Stimulated activated CD4-positive, alpha-beta T cell treated with anti-CD3 and anti-CD28 coated beads, Interleukin-2, amount 100 ng/mL, for 48 hours (primary cell): ENCODE data around the gene VWA3B.
"Not testable (repeated sequence)": the region's sequence is repeated elsewhere in the genome, so short reads cannot be mapped to it uniquely, and the experiment has no call there.

Experiments
- DNase-seq, 2 donors: peaks; one replicate each; pipeline ENCODE4 v3.0.0-alpha.2; 2020

Gene VWA3B

DNA sequence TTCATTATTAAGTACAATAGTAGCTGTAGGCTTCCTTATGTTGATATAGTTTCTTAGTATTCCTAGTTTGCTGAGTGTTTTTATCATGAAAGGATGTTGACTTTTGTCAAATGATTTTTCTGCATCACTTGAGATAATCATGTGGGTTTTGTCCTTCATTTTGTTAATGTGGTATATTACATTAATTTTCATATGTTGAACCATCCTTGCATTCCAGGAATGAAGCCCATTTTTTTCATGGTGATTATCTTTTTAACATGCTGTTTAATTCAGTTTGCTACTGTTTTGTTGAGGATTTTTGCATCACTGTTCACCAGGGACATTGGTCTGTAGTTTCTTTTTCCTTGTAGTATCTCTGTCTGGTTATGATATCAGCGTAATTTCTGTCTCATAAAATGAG, 176.4 kb downstream of the VWA3B start:
- no peak for DNase-seq

DNA sequence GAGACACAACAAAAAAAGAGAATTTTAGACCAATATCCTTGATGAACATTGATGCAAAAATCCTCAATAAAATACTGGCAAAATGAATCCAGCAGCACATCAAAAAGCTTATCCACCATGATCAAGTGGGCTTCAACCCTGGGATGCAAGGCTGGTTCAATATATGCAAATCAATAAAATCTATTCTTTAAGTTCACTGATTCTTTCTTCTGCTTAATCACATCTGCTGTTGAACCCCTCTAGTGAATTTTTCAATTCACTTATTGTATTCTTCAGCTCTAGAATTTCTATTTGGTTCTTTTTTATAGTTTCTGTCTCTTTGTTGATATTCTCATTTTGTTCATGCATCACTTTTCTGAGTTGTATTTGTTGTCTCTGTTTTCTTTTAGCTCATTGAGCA, 181.3 kb downstream of the VWA3B start:
- not testable (repeated sequence) for DNase-seq

DNA sequence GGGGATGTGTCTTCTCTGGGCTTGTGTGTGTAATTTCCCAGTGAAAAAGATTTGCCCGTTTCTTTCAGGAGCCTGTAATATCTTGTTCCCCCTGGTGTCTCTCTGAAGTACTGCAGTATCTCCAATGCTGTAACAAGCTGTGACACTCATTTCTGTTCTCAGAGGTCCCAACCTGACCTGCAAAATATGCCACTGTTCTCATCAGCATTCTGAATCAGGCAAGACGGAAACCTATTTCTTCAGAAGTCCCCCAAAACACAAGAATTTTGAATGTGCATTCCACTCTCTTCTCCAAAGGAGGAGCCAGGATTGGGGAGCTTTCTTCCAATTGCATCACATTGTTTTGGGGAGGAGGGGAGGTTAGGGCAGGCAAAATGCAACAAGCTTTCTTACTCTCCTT, 182.3 kb downstream of the VWA3B start:
- peak; percentile 6 to 22 for DNase-seq

DNA sequence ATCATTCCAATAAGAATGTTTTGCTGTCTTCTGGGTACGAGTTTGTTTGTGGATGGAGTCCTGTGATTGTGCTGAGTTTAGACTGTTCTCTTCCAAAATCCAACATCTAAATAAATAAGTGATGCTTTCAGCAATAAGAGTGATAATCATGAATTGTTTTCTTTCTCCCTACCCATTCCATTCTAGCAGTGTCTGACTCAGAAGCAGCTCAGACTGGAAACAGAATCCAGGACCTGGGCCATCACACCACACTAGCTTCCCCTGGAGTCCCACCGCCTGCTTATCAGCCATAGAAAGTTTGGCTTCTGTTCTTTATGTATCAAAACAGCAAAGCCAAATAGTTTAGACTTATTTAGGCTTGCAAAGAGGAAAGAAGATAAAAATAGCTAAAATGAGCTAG, 182.9 kb downstream of the VWA3B start:
- no peak for DNase-seq

DNA sequence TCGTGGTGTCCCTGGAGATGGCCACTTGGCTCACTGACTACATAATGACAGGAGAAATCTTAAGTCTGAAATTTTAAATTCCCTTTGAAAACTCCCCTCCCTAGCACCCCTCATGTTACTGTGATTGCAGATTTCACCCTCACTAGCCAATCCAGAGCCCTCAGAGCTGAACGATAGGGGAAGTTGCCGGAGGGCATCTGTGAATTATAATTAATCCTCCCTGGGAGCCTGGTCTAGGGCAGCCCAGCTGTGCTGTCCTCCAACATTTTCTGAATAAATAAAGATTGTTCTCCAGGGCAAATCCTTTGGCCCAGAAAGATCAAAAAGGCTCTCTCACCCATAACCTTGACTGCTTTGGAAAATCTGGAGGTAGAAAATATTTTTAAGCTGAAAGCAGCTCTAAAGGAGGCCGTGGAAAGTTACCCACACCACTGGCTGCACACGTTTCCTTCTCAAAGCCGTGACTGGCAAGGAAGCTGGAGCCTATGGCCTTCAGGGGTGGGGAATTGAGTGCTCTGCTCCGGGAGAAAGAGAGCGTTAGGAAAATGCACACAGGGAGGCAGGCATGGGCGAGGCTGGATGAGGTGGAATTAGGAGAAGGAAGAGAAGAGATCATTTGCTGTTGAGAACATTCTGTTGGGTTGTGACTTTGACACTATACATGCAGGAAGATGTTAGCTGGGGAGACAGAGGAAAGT, 190.3 kb downstream of the VWA3B start:
- no peak for DNase-seq

DNA sequence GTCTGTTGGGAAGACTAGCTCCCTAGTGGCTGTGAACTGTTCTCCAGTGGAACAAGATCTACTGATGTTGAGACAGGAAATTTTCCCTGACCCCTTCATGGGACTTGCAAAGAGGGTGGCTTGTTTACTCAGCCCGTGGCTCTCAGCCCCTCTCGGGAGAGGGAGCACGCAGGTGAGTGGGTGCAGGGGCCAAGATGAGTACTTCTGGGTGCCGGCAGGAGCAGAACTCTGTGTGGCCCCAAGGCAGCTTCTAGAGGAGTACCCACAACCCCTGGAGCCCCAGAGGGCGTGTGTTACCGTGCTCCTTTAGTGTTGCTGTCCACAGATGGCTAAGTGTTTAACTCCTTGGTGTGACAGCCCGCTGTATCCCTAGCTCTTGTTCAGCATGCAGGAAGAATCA, 191.1 kb downstream of the VWA3B start:
- no peak for DNase-seq

DNA sequence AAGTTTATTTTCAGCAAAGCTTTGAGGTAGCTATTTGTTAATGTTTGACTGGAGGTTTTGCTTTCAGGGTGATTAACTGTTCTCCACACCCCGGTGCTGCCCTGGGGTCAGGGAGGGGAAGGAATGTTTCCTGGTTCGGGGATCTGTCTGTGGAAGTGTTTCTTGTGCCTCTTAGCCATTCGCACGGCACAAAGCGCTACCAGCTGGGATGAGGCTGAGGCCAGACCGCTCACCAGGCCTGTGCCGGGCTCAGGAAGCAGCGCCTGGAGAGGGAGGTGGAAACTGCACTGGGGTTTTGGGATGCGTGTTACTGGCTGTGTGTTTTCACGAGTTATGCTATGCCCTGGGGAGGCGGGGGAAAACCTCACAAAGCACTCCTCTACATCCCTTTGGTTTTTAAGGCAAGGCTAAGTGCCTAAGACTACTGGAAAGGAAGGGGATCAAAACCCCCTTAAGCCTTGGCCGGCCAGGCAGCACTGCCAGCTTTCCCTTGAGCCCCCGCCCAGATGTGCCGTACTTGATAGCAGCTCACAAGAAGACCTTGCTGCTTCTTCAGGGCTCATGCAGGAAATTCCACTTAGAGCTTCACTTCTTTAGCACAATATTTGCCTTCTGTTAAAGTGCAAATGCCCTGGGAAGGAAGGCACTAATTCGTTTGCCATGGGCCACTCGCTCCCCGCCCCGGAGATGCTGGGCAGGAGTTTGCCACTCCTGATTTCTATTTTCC, 193.6 kb downstream of the VWA3B start:
- DNase-seq = no peak

DNA sequence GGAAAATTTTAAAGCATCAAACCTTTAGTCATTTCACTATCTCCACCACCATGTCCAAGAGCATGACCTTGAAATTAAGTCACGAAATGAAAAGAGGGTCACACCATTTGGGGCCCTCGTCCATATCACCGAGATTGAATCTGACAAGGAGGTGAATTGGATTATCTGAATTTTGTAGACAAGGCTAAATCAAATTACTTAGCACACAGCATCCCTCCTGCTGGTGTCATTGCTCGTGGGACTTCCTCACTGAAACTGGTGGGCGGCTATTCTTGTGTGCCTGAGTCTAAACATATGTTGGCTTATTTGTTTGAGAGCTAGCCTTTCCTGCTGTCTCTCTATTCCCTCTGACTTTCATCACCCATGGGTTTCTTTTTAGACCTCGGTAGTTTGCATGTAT, 194.6 kb downstream of the VWA3B start:
- no peak for DNase-seq

DNA sequence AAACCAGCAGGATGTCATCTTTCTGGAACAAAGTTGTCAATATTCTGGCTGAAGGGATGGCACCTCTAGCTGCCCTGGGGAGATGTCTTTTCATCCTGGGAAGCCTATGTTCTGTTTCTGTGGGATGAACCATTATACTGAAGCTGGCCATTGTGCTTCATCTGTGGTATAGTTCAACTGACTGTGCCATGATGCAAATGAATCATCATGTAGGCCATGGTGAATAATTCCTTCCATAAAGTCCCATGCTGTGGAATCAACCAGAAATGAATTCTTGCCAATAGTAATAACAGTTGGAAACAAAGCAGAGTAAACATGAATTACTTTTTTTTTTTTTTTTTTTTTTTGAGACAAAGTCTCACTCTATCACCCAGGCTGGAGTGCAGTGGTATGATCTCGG, 195.1 kb downstream of the VWA3B start:
- DNase-seq = no peak

DNA sequence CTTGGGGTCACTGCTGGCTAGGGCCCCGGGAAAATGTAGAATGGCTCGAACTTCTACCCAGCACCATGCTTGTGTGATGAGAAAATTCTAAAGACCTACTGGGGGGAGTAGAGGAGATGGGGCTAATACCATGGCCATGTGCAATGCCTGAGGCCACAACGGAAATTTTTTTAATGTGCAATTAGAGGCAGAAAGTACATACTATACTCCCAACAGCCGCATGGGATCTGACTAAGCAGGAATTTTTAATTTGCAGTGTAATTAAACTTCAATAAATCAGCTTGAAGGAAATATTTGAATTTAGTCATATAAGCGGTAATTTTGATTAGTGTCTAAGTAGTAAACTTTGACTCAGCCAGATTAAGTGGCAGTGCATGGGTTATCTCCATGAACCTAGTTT, 206.1 kb downstream of the VWA3B start:
- DNase-seq = no peak

DNA sequence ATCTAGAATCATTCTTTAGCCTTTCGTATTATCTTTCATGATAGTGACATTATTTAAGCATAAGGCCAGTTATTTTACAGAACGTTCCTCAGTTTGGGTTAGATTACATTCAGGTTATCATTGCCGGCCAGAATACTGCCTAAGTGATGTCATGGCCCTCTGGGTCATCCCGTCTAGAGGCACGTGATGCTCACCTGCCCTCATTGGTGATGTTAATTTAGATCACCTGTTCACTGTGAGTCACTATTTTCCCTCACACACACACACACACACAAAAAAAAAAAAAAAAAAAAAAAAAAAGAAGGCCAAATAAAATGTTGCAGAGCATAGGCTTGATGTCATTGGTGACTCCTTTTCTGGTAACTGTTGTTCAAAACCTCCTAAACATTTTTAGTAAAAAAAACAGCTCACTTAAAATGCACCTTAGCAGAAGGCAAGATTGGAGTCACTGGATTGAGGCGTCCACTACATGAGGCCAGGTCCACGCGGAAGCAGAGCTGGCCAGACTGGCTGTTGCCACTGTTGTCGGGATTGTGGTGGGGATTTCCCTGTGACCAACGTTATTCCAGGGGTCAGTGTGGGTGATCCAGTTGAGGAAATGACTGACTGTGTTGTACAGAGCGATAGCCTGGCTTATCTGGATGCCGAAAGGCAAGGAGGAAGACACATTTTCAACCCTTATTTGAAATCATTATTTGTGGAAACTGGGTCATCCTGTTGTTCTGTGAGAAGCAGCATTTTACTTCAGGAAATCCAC, 207.1 kb downstream of the VWA3B start:
- no peak for DNase-seq

DNA sequence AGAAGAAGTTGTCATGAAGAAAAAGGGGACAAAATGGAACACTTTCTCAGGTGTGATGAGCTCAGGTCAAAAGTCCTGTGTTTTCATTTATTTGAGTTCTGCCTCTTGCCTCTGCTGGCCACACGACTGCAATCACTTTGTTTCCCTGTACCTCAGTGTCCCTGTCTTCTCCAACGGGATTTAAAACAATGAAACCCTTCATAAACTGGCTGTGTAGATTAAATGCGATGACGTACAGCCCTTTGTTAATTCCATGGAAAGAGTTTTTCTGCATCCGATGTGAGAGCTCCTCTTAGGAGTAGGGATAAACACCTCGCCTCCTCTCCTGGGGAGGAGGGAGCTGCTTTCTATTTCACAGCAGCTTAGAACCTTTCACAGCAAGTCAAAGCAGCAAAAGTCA, 207.7 kb downstream of the VWA3B start:
- DNase-seq = no peak

DNA sequence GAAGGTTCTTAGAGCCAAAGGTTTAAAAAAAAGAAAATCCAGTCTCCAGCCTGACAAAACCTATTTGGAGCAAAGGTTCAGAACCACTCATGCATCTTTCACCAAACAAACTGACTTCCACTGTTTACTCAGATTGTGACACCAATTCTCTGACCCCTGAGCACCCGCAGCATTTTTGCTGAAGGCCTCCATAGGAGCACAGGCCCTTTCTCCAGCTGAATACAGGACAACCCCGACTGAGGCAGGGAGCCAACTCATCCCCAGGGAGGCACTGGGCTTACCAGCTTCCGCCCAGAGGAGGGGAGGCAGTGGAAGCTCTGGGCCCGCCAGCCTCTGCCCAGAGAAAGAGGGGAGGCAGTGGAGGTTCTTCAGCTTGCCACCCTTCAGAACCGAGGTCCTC, 208.3 kb downstream of the VWA3B start:
- DNase-seq = no peak

DNA sequence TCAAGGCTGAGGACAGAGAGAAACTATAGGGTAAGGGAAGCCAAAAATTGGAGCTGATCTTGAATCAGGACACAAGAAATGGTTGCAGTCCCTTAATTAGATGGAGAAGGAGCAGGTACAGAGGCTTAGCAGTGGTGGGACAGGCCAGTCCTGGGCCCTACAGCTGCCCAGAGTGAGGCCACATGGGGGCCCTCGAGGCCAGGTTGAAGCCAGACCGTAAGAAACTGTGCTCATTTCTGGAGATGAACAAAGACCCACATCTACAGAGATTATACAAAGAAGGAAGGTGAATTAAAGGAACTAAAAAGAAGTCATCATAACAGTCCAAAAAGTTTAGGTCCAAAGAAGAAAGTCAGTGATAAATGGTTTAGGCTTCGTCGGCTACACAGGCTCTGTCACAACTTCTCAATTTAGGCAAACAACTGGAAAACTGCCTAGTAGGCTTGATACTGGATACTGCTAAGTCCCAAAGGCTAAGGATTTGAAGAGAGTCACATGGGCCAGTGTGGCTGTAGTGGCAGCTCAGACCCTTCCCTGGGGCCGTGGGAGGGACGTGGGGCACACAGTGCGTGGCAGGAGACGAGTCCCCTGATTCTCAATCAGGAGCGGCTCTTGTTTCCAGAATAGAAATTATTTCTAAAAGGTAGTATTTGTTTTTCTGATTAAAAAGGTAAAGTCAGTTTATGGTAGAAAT, 208.9 kb downstream of the VWA3B start:
- no peak for DNase-seq

DNA sequence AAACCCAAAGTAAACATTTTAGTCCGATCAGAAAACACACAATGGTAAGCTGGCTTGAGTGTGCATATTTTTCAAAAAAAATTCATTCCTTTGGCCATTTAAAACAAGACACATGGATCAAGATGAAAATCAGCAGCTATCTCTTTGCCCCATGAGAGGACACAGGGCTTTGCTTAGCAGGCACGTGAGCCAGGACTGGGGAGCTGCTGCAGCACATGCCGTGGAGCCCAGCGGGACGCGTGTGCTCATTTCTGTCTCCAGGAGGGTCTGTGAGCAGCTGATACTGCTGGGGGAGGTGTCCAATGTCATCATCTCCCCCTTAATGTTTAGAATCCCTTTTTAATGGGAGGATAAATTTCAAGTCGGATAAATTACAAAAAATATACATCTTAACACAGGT, 209.5 kb downstream of the VWA3B start:
- DNase-seq = no peak

DNA sequence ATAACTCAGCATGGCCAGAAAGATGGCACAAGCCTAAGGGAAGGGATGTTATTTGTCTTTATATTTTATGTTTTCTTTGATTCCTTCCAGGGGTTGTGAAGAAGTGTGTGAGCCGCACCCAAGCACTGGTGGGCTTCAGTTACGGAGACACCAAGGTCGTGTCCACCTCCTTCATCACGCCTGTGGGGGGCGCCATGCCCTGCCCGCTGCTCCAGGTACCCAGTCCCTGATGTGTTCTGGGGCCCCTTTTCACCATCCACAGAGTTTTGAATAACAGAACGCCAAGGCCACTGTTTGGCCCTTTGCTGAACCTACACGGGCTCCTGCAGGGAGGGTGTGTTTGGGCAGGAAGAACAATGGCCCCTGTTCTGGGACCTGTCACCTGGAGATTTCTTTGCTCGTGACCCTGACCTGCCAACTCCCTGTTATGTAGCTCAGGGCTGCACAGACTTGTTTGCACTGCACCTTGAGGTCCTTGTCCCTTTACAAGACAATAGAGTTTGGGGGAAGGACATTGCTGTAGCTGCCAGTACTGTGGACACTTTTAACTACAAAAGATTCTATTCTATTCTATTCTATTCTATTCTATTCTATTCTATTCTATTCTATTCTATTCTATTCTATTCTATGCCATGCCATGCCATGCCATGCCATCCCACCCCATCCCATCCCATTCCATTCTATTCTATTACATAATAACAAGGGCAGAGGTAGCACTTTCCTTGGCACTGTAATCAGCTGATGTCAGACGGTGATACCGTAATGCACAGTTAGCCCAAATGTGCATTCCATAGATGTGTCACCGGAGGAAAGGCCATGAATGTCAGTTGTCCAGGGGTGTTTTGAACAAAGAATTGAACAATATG, 211.1 kb downstream of the VWA3B start:
- DNase-seq = no peak

DNA sequence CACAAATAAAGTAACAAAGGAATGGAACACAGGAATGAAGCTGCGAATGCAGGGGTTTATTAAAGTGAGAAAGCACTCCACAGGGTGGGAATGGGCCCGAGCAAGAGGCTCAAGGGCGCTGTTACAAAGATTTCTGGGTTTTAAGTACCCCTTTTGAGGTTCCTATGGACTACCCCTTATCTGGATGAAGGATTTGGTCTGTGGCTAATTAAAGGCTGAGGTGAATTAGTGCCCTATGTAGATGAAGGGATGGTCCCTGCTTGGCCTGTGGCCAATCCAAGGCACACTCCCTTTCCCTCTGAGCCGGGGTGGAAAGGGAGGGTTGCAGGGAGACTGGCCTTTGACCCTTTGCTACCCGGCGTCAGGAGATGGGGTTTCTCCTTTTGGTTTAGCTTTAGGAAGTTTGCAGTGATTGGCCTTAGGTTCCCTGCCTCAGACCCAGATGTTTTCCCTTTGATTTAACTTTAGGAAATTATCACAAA, 211.8 kb downstream of the VWA3B start:
- no peak for DNase-seq

DNA sequence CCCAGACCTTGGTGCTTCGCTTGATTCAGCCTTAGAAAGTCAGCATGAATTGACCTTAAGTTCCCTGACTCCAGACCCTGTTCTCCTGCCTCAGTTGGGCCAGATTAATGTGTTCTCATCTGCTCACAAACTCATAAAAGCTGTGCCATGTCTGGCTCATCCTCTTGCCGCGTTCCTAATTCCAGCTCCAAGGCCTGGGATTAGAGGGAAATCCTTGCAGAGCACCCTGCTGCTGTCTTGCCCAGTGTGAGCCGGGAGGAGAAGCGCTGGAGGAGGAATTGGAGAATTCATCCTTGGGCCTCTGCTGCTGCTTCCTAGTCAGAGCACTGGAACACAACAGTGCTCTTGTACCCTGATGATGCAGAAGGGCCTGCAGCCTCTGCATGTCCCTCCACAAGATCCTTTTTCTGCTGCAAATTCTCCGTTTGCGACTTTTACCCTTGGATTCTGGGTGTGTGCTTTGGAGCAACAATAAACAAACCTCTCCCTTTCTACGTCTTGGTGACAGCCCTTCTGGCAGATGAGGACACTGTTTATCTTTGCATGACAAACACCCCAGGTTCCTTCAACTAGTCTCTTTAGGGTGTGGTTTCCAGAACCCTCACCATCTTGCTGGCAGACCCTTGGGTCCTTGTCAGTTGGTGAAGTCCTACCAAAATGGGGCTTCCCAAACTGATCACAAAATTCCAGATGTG, 212.4 kb downstream of the VWA3B start:
- DNase-seq = no peak

DNA sequence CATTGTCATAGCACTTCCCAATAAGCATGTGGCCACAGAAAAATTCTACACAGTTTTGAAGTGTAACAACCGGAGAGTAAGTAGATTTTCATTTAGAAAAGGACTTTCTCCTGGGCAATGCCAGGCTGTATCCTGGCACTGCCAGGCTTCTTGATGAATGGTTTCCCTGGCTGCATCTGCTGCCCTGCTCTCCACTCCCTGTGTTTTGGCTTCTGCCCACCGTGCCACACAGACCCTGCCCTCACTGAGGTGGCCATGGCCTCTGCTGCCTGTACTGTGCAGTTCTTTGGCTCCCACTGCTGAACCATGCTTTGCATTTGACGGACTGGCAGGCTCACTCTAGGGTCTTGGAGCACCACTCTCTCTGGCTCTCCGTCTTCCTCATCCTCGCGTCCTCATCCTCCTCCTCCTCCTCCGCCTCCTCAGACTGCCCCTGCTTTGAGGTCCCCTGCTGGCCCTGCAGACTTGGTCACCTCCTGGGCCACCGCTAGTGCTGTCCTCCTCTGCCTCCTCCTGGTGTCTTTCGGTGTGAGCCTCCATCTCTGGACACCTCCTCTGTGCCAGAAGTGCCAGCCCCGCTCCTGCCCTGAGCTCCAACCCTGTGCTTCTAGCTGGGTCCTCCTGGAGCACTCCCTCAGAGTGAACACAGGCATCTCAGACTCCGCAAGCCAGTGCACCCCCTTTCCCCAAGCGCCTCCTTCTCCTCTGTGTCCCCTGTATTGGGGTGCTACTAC, 213.3 kb downstream of the VWA3B start:
- no peak for DNase-seq

DNA sequence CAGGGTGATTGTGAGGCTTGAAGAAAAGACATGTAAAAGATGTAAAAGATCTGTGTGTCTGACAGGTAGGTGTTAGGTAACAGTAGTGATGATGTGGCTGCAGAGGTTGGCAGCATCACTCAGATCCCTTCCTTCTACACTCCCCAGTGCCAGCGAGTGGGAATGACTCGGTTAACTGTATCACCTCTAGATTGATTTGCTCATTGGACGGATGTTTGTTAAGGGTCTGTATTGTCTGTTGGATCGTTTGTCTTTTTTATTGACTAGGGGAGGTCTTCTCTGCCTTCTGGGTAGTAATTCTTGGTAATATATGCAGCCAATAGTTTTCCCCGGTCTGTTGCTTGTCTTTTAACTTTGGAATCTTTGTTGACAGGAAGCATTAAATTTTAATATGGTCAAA, 214.5 kb downstream of the VWA3B start:
- DNase-seq = no peak

DNA sequence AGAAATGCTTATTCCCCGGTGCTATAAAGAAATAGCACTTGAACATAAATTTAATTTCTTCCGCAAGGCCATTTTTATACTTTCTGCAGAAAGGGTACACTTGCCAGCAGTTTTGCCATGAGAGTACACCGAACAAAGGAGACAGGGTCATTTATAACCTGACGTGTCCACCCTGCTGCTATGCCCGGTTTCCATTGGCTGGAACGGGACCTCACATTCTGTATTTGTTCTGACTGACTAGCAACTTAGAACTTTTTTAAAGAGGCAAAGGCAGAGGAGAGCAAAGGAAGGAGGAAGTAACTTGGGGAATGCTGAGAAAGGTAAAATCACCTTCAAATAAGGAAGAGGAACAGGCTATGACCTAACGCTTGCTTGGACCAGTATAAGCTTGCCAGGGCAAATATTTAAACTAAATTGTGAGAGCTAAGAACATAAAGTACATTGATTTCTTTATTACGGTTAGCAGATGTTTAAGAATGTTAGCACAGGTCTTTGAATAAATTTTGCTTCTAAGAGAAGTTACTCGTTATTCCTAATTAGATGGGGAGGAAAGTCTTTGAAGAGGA, 220.2 kb downstream of the VWA3B start:
- DNase-seq = not testable (repeated sequence)
